ENCODE measurements around the gene MSTO1.
"Not testable (repeated sequence)": the region's sequence is repeated elsewhere in the genome, so short reads cannot be mapped to it uniquely, and the experiment has no call there.

Gene MSTO1

DNA sequence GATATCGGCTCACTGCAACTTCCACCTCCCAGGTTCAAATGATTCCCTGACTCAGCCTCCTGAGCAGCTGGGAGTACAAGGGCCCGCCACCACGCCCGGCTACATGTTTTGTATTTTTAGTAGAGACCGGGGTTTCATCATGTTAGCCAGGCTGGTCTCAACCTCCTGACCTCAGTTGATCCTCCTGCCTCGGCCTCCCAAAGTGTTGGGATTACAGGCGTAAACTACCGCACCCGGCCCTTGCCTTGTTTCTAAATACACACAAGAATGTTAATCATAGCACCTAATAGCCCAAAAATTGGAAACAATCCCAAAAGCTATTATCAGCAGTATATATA is 1.2 kb upstream of the MSTO1 start:
- no peak for DNase-seq
- in situ Hi-C loops (cut with MboI; ENCODE audit: low pct_unique_long_range_greater_than_20kb, low sequenced_read_pairs) = no loop called here

DNA sequence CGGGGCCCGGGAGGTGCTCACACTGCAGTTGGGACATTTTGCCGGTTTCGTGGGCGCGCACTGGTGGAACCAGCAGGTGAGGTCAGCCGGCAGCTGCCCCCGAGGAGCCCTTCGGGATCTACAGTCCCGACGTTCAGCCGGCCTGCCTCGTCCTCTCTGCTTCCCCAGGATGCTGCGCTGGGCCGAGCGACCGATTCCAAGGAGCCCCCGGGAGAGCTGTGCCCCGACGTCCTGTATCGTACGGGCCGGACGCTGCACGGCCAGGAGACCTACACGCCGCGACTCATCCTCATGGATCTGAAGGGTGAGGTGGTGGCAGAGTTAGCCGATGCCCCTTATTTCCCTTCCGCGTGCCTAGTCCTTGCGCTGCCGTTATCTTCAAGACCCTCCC is 234 bp downstream of the MSTO1 start:
- in situ Hi-C loops (cut with MboI; ENCODE audit: low pct_unique_long_range_greater_than_20kb, low sequenced_read_pairs); DNase-seq: not testable (repeated sequence)

DNA sequence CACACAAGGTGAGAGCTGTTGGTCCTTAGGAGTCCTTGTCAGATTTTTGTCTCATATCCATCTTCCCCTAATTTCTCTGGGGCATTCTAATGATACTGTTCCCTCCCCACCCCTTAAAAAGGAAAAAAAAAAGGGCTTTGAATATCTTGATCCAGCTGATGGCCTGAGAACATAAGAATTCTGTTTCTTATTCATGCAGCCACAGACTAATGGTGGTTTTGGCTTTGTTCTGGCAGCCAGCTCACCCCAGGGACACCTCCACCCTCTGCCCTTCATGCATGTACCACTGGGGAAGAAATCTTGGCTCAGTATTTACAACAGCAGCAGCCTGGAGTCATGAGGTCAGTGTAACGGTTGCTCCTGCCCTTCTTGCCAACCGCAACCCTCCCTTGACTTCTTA is 3.2 kb downstream of the MSTO1 start:
- DNase-seq; in situ Hi-C loops (cut with MboI; ENCODE audit: low pct_unique_long_range_greater_than_20kb, low sequenced_read_pairs): not testable (repeated sequence)

DNA sequence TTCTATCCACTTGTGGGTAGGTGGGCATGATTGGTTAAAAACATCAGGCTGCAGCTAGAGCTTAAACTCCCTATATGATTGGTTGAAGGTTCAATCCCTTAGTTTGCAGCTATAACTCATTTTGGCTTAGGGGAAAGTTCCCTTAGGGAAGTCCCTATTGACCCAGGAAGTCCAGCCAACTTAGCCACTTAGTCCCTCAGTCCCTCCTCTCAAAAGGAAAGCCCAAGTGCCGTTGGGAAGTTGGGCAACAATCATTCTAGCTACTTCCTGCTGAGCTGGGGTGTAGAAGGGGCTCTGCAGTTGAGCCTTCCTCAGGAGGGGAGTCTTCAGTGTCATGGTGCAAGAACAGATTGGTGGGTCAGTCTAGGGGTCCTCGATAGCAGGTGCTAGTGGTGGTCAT is 12.2 kb downstream of the MSTO1 start:
- no peak for DNase-seq

DNA sequence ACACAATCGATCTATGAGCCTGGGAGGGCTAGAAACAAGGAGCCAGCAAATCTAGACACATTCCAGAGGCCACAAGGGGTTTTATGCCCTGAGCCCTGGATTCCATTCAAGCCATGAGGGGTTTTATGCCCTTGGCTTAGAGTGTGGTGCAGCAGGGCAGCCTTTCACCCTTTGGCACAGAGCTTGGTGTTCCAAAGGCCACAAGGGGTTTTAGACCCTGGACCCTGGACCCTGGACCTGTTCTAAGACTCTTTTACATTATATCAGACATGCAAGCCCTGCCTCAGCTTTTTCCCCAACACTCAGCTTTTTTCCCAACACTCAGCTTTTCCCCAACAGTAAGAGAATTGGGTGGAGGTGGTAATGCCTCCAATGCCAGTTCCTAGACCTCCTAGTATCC is 13.3 kb downstream of the MSTO1 start:
- in situ Hi-C loops (cut with MboI; ENCODE audit: low pct_unique_long_range_greater_than_20kb, low sequenced_read_pairs) = no loop called here
- no peak for DNase-seq

More for the DNA sequence above, 12.2 kb downstream of the MSTO1 start:
- in situ Hi-C loops (cut with MboI; ENCODE audit: low pct_unique_long_range_greater_than_20kb, low sequenced_read_pairs) = no loop called here

DNA sequence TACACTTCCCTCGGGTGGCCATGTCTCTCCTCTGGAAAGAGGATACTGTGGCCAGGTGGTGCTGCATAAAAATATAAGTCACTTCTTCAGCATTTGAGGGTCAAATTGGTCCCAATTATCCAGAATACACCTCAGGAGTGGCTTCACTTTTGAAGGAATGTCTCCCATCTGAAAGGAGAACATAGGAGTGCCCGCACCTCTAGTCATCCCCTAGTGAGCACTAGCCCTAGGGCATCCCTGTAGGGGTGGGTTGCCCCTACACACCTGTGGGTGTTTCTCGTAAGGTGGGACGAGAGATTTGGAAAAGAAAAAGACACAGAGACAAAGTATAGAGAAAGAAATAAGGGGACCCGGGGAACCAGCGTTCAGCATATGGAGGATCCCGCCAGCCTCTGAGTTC is 16.4 kb downstream of the MSTO1 start:
- DNase-seq; in situ Hi-C loops (cut with MboI; ENCODE audit: low pct_unique_long_range_greater_than_20kb, low sequenced_read_pairs): not testable (repeated sequence)

DNA sequence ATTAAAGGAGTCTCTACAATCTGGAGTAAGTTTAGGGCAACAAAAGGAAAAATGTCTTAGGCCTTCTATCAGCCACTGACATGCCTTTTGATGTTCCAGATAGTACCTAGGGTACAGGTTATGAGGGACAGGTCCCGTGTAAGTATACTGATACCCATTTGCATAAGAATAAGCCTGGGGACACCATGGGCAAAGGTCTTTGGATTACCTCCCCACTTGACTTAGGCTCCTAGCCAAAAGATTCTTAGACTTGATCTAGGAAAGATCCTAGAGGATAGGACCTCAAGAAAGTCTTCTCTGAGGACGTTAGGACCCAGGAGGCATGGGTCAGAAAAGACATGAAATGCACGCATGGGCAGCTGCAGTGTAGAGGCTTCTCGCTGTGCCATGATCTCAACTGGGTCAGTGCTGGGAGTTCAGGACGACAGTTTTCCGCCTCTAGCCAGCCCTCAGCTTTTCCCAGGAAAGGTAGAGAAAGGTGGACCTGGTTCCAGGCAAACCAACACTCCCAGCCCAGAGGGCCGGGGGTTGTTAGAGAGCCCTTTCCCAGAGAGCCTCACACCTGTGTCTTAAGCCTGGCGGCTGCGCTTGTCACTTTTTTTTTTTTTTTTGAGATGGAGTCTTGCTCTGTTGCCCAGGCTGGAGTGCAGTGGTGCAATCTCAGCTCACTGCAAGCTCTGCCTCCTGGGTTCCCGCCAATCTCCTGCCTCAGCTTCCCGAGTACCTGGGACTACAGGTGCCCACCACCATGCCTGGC is 26.6 kb downstream of the MSTO1 start:
- in situ Hi-C loops (cut with MboI; ENCODE audit: low pct_unique_long_range_greater_than_20kb, low sequenced_read_pairs) = no loop called here
- DNase-seq = no peak

DNA sequence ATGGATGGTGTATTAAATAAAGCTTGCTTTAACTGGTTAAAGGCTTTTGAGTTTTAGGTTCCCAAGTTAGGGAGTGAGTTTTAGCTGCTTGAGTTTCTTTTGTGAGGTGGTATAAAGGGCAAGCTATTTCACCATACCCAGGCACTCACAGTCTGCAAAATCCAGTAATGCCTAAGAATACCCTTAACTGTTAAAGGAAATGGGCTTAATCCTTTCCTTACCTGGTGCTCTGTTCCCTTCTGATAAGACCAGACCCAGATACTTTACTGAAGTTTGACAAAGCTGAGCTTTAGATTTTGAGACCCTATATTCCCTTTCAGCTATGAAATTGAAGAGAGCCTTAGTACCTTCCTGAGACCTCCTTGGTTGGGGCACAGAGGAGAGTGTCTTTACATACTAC is 30.3 kb downstream of the MSTO1 start:
- in situ Hi-C loops (cut with MboI; ENCODE audit: low pct_unique_long_range_greater_than_20kb, low sequenced_read_pairs) = no loop called here
- DNase-seq = no peak

DNA sequence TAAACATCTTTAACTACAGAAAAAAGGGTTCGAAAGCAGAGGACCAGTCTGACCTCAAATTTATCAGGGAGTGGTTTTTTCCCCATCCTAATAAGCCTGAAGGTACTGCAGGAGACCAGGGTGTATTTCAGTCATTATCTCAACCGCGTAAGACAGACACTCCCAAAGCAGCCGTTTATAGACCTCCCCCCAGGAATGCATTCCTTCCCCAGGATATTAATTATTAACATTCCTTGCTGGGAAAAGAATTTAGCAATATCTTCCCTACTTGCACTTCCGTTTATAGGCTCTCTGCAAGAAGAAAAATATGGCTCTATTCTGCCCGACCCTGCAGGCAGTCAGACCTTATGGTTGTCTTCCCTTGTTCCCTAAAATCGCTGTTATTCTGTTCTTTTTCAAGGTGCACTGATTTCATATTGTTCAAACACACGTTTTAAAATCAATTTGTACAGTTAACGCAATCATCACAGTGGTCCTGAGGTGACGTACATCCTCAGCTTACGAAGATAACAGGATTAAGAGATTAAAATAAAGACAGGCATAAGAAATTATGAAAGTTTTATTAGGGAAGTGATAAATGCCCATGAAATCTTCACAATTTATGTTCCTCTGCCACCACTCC is 32.7 kb downstream of the MSTO1 start:
- in situ Hi-C loops (cut with MboI; ENCODE audit: low pct_unique_long_range_greater_than_20kb, low sequenced_read_pairs); DNase-seq: not testable (repeated sequence)

DNA sequence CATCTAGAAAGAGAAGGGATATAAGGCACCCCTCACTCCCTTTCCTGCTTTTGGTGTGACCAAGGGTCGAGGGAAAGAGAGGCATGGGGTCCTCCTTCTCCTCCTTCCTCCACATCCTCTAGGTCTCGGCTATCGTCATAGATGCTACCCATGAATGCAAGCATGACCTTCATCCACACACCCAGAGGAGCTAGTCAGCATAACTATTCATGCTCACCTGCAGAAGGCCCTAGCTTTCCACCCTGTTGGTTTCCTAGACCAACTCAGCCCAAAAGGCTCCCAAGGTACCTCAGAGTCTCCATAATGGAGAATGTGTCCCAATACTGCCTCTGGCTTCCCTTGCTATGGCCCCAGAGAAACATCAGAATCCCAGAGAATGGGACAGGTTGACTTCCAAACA is 33.2 kb downstream of the MSTO1 start:
- no peak for DNase-seq
- in situ Hi-C loops (cut with MboI; ENCODE audit: low pct_unique_long_range_greater_than_20kb, low sequenced_read_pairs) = no loop called here

DNA sequence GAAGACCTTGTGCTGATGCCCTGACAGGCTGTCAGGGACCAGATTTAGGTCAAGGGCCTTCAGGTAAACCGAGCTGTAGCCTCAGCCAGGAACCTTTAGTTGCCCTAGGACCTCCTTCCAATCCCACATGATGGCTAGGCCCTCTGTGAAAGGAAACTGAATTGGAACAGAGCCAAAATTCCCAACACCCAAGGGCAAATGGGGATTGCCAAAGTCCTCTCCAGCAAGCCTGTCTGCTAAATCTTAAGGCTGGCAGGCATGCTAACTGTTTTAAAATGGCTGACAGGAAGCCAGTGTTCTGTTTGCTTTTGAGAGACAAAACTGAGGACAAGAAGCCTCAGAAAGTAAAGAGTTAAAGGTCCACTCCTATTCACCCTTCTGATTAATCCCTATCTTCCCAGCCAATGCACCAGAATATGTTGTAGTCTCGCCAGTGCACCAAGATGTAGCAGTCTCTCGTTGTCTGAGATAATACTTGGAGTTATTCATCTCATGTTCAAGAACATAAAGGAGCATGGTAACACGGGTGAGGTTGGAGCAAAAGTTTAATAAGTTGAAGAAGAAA is 35.1 kb downstream of the MSTO1 start:
- in situ Hi-C loops (cut with MboI; ENCODE audit: low pct_unique_long_range_greater_than_20kb, low sequenced_read_pairs) = no loop called here
- no peak for DNase-seq

DNA sequence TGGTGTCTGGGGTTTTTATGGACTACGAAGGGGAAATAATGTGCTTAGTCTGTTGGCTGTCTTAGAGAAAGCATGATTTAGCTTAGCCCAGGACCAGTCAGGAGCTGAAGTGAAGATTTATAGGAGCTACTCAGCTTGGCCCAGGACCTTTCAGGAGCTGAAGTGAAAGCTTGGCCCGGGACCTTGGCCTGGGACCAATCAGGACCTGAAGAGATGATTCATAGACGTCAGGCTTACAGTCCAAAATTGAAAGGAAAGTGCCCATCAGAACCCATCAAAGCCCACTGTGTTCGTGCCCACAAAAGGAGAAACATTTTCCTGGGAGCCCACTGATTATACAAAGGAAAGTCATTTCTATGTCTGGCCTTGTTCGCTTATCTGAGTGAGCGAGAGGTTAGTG is 35.6 kb downstream of the MSTO1 start:
- no peak for DNase-seq
- in situ Hi-C loops (cut with MboI; ENCODE audit: low pct_unique_long_range_greater_than_20kb, low sequenced_read_pairs) = no loop called here

DNA sequence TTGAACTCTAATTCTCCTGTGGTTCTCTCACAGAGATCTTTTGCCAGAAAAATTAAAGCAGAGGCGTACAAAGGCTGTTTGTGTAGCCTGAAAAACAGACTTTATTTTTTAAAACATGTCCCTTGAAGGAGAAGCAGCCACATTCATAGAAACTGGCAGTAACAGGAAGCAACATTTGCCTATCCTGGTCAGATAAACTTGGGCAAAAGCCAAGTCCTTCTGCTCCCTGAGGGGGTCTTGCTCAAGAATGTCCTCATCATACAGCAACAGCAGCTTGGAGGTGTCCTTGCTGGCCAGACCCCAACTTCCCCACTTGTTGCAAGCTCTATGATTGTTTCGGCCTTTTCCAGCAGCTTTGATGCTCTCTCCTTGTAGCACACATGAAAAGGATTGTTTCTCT is 36.3 kb downstream of the MSTO1 start:
- in situ Hi-C loops (cut with MboI; ENCODE audit: low pct_unique_long_range_greater_than_20kb, low sequenced_read_pairs) = no loop called here
- DNase-seq = peak; percentile 27

DNA sequence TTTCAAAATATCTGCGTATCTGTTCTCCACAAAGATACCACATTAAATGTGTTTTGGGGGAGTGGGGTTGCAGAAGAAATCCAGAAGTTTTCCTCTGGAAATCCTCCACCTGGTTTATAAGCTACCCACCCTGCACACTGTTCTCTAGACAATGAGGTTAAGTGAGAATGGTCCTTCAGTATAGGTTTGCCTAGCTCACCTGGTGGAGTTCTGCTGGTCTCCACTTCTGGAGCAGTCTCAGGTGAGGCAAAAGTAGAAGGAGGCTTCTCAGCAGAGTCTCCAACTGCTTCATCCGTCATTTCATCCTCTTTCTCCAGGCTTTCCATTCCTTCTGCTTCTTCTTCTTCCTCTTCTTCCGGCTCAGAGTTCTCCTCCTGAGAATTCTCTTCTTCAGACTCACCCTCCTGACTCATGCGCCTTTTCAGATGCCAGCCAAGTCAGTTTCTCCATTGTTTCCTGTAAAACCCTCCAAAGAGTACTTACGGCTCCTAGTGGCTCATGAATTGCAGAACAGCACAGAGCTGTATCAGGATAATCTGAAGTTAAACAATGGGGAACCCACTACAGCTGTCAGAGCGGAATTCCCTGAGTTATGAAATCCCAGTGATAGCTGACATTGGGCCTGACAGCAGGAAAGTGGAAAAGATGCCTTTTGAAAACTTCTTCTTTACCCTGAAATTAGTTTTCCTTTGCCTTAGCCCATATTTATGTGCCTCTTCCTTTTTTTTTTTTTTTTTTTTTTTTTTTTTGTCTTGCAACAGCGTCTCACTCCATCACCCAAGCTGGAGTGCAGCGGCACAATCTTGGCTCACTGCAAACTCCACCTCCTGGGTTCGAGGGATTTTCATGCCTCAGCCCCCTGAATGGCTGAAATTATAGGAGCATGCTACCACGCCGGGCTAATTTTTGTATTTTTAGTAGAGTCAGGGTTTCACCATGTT is 38.5 kb downstream of the MSTO1 start:
- DNase-seq = peak; percentile 66
- in situ Hi-C loops (cut with MboI; ENCODE audit: low pct_unique_long_range_greater_than_20kb, low sequenced_read_pairs) = no loop called here

DNA sequence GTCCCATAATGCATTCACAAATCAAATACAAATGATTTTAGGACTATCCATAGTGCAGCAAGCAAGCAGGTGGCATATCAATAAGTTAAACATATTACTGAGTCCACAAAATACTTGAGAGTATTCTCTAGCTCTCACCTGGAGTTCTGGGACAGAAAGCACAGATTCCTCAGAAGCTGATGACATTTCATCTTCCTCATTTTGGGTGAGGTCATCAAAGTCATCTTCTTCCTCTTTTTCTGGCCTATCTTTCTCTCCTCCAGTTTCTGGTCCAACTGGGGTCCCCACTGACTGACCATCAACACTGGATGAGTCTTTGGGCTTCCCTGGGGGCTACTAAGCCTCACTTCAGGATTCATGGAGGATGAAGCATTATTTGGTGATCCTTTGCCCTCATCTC is 39.7 kb downstream of the MSTO1 start:
- peak; percentile 57 for DNase-seq
- in situ Hi-C loops (cut with MboI; ENCODE audit: low pct_unique_long_range_greater_than_20kb, low sequenced_read_pairs) = no loop called here

DNA sequence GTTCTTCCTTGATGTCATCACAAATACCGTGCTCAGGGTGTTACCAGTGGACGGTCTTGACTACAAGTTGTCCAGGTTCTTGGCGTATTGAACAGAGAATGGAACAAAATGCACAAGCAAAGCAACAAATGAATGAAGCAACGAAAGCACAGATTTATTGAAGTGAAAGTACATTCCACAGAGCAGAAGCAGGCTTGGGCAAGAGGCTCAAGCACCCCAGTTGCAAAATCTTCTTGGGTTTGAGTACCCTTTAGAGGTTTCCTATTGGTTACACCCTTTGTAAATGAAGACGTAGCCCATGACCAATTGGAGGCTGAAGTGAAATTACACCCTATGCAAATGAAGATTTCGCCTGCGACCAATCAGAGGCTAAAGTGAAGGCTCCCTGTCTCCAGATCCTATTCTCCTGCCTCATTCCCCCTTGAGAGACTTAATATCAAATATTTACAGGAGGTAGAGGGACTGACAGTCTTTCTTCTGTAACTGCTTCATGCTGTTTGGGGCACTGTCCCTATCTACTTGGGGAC is 40.3 kb downstream of the MSTO1 start:
- no peak for DNase-seq
- in situ Hi-C loops (cut with MboI; ENCODE audit: low pct_unique_long_range_greater_than_20kb, low sequenced_read_pairs) = no loop called here

DNA sequence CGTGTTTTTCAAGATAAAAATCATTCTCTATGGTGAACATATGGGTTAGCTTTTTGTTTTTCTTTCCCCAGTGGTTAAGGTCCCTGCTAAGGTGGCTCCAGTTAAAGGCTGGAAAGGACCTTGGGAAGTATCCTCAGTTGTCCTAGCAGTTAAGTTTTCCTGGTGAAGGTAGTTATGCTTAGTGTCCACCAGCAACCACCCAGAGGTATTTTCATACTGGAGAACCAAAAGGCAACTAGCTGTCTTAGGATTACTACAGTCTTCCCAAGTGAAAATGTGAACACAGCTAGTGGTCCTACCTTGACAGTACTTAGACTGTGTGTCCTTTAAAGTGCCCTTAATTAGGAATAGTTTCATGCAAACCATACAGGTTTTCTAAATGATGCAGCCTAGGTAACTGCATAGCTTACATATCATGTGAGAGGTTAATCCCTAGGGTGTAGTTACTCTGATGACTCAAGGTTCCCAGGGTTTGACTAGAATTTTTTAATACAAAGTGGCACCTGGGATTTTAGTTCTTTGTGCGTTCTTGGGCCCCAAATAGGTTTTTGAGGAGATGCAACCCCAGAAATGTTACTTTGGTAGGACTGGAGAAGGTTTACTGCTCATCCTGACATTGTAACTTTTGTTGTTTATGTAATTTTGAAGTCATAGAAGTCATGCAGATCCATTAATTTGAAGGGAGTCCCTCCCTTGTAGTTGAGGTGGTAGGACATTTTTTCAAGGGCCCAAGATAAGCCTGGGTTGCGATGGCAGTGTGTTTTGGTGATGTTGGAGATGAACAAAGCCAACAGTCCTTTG is 42.0 kb downstream of the MSTO1 start:
- DNase-seq = no peak
- in situ Hi-C loops (cut with MboI; ENCODE audit: low pct_unique_long_range_greater_than_20kb, low sequenced_read_pairs) = no loop called here

DNA sequence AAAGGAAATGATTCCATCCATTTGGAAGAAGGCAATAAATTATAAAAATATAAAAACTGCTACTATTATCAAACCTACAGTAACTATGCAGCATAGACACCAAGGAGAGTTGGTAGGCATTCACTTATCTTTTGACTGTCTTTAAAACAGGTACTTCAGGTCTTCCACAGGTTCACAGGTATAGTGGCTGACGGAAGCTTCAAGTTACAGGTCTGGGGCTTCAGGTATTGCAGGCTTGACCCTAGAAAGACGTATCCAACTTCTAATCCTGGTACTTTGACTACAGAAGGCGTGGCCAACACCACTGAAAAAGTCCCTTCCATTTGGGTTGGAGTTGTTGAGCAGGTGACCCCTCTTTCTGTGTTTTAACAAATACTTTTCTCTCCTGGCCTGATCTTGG is 42.9 kb downstream of the MSTO1 start:
- in situ Hi-C loops (cut with MboI; ENCODE audit: low pct_unique_long_range_greater_than_20kb, low sequenced_read_pairs) = no loop called here
- DNase-seq = no peak

DNA sequence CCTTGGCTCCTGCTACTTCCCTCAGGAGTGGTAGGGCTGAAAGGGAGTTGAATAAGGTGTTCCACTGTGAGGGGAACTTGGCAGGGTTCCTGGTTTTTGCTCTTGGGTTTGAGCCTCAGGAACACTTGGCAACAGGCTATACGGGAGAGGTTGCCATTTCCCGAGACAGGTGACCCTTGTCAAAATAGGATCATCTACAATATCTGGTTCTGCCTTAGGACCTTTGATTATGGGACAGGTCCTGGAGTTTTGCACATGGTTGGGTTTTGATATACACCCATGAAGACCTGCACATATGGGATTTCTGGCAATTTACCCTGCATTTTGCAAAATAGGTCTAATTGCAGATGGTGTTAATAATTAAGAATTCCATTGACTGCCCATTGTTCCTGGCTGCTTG is 47.4 kb downstream of the MSTO1 start:
- in situ Hi-C loops (cut with MboI; ENCODE audit: low pct_unique_long_range_greater_than_20kb, low sequenced_read_pairs) = no loop called here
- DNase-seq = no peak
